H1 (cell line): Measurements from ENCODE around the gene PCDHGA11. TPM values are rescaled to one million over a fixed set of nuclear protein-coding genes. Genes with fewer than 3 reads are reported as not detected.
"Not testable (repeated sequence)": the region's sequence is repeated elsewhere in the genome, so short reads cannot be mapped to it uniquely, and the experiment has no call there.

Experiments used
- CTCF ChIA-PET: fragments of 300-600 bp; sonication (Branson Sonifier 250); formaldehyde crosslinking; loops from one replicate; lab custom pipeline; 2021; ENCODE audit not compliant: partially characterized antibody; lab: Charles Lee
- POLR2A ChIA-PET: fragments of 300-600 bp; sonication (Branson Sonifier 250); formaldehyde crosslinking; loops from one replicate; lab custom pipeline; 2021; ENCODE audit warnings: inconsistent platforms; ENCODE audit not compliant: partially characterized antibody; lab: Charles Lee
- DNase-seq, 2 experiments: peaks; one replicate each; pipeline versions ENCODE4 v3.0.0 to v3.0.0-alpha.2; 2010 to 2022; ENCODE audit warnings: low spot score in 2 of 2, low read depth in 1 of 2, mixed read lengths in 1 of 2
- FAIRE-seq: peaks from 2 replicates; lab custom pipeline; 2011; peaks lifted over from hg19 to GRCh38; lab: Jason Lieb, UNC
- H2AFZ ChIP-seq: 2 replicates; pipeline ENCODE4 v1.8.1; 2012; ENCODE audit warnings: low read length, inconsistent platforms
- H2AK5ac ChIP-seq: 2 replicates; pipeline ENCODE4 v1.6.1; 2013; ENCODE audit warnings: low read depth, low read length
- H2BK120ac ChIP-seq: replicated peaks from 2 replicates; pipeline ENCODE3; 2013; ENCODE audit warnings: low read depth, low read length, inconsistent platforms
- H2BK12ac ChIP-seq: 2 replicates; pipeline ENCODE4 v1.6.1; 2013; ENCODE audit warnings: low read depth, low read length
- H2BK15ac ChIP-seq: 2 replicates; pipeline ENCODE4 v1.6.1; 2013; ENCODE audit warnings: low read length
- H2BK20ac ChIP-seq: 2 replicates; pipeline ENCODE4 v1.6.1; 2013; ENCODE audit warnings: low read length
- H2BK5ac ChIP-seq: 2 replicates; pipeline ENCODE4 v1.6.1; 2013; ENCODE audit warnings: low read depth, low read length
- H3K14ac ChIP-seq: 2 replicates; pipeline ENCODE4 v1.6.1; 2013; ENCODE audit warnings: inconsistent platforms; ENCODE audit not compliant: insufficient read length
- H3K18ac ChIP-seq: 2 replicates; pipeline ENCODE4 v1.6.1; 2013; ENCODE audit warnings: low read length; ENCODE audit errors: extremely low read depth
- H3K23ac ChIP-seq: 2 replicates; pipeline ENCODE4 v1.6.1; 2013; ENCODE audit warnings: inconsistent platforms; ENCODE audit not compliant: insufficient read length
- H3K23me2 ChIP-seq: 2 replicates; pipeline ENCODE4 v1.6.1; 2013; ENCODE audit warnings: low read depth, low read length
- H3K27ac ChIP-seq: 2 replicates; pipeline ENCODE4 v1.6.1; 2011; ENCODE audit warnings: low read depth, low read length, inconsistent platforms
- H3K27me3 ChIP-seq, 4 experiments: replicated peaks in 1 of 4; 1 replicate in 1 of 4; 2 replicates in 3 of 4; pipeline versions ENCODE4 v1.6.1 to v1.8.1; 2011 to 2013; ENCODE audit warnings: low read length in 3 of 4, mild to moderate bottlenecking in 3 of 4, inconsistent platforms in 2 of 4, mixed read lengths in 2 of 4, moderate library complexity in 1 of 4; ENCODE audit not compliant: control insufficient read depth in 3 of 4, insufficient read depth in 3 of 4; ENCODE audit errors: extremely low read depth in 1 of 4
- H3K36me3 ChIP-seq, 4 experiments: 2 replicates each; pipeline versions ENCODE4 v1.6.1 to v1.8.1; 2011 to 2013; ENCODE audit warnings: mild to moderate bottlenecking in 4 of 4, low read length in 3 of 4, moderate library complexity in 2 of 4, control low read depth in 1 of 4, inconsistent platforms in 1 of 4; ENCODE audit not compliant: insufficient read depth in 4 of 4, control insufficient read depth in 2 of 4
- H3K4ac ChIP-seq: replicated peaks from 2 replicates; pipeline ENCODE3; 2013; ENCODE audit warnings: low read length, low read depth, mixed read lengths, inconsistent platforms; ENCODE audit not compliant: insufficient read length
- H3K4me1 ChIP-seq, 4 experiments: replicated peaks in 1 of 4; 1 replicate in 1 of 4; 2 replicates in 3 of 4; pipeline versions ENCODE4 v1.6.1 to v1.8.1; 2011 to 2013; ENCODE audit warnings: low read length in 3 of 4, inconsistent platforms in 2 of 4, mixed read lengths in 1 of 4; ENCODE audit not compliant: insufficient read depth in 4 of 4, control insufficient read depth in 3 of 4
- H3K4me2 ChIP-seq, 2 experiments: 2 replicates each; pipeline versions ENCODE4 v1.6.1 to v1.8.1; 2011 to 2013; ENCODE audit warnings: low read depth in 2 of 2, low read length in 2 of 2, control low read depth in 1 of 2, inconsistent platforms in 1 of 2, mild to moderate bottlenecking in 1 of 2; ENCODE audit not compliant: insufficient read depth in 1 of 2
- H3K4me3 ChIP-seq, 4 experiments: fragments of 200-600, 300-600 bp in 1 of 4; sonication (generic), shearing (Covaris generic), sonication (Bioruptor Twin) in 1 of 4; 2 replicates each; pipeline versions ENCODE4 v1.5.1 to v1.8.1; 2011 to 2016; ENCODE audit warnings: low read length in 4 of 4, low read depth in 3 of 4, control low read depth in 2 of 4, inconsistent platforms in 2 of 4, mild to moderate bottlenecking in 2 of 4, mixed read lengths in 1 of 4, moderate library complexity in 1 of 4; ENCODE audit not compliant: insufficient read depth in 2 of 4; ENCODE audit errors: extremely low read depth in 1 of 4
- H3K56ac ChIP-seq: replicated peaks from 2 replicates; pipeline ENCODE3; 2013; ENCODE audit warnings: low read depth, mild to moderate bottlenecking, mixed read lengths, low read length, inconsistent platforms; ENCODE audit not compliant: insufficient read length
- H3K79me1 ChIP-seq: 2 replicates; pipeline ENCODE4 v1.6.1; 2013; ENCODE audit warnings: low read depth, low read length, control low read depth
- H3K79me2 ChIP-seq, 2 experiments: 2 replicates each; pipeline versions ENCODE4 v1.6.1 to v1.8.1; 2012 to 2013; ENCODE audit warnings: low read length in 2 of 2, mild to moderate bottlenecking in 2 of 2, inconsistent platforms in 1 of 2; ENCODE audit not compliant: insufficient read depth in 2 of 2, control insufficient read depth in 1 of 2
- H3K9ac ChIP-seq, 4 experiments: replicated peaks in 1 of 4; 1 replicate in 1 of 4; 2 replicates in 3 of 4; pipeline versions ENCODE4 v1.6.1 to v1.8.1; 2011 to 2013; ENCODE audit warnings: low read depth in 3 of 4, low read length in 3 of 4, control low read depth in 2 of 4, mild to moderate bottlenecking in 2 of 4, moderate library complexity in 2 of 4, inconsistent platforms in 1 of 4; ENCODE audit errors: extremely low read depth in 1 of 4
- H3K9me3 ChIP-seq, 2 experiments: 2 replicates each; pipeline versions ENCODE4 v1.6.1 to v1.8.1; 2012 to 2013; ENCODE audit warnings: mild to moderate bottlenecking in 2 of 2, moderate library complexity in 2 of 2, control low read depth in 1 of 2, inconsistent platforms in 1 of 2, low read depth in 1 of 2, low read length in 1 of 2, mixed read lengths in 1 of 2; ENCODE audit not compliant: insufficient read depth in 2 of 2
- H4K20me1 ChIP-seq, 2 experiments: replicated peaks in 1 of 2; 2 replicates each; pipeline versions ENCODE3 to v1.8.1; 2011 to 2013; ENCODE audit warnings: inconsistent platforms in 2 of 2, low read length in 2 of 2, mild to moderate bottlenecking in 1 of 2; ENCODE audit not compliant: insufficient read depth in 2 of 2, control insufficient read depth in 1 of 2
- H4K5ac ChIP-seq: 2 replicates; pipeline ENCODE4 v1.6.1; 2013; ENCODE audit warnings: low read length, low read depth, mixed read lengths, inconsistent platforms; ENCODE audit not compliant: insufficient read length
- H4K8ac ChIP-seq: 2 replicates; pipeline ENCODE4 v1.8.0; 2013; ENCODE audit warnings: mild to moderate bottlenecking, moderate library complexity, low read length, inconsistent platforms; ENCODE audit not compliant: insufficient read depth; ENCODE audit errors: extremely low read depth
- H4K91ac ChIP-seq: replicated peaks from 2 replicates; pipeline ENCODE3; 2013; ENCODE audit warnings: low read length, mixed read lengths, inconsistent platforms; ENCODE audit not compliant: insufficient read length
- WGBS, 2 experiments: shearing (Covaris generic) in 1 of 2; methylation state at CpG; one replicate each; pipeline versions ENCODE4 v1.1.6 to v1.1.7; 2013 to 2015; ENCODE audit warnings: low lambda C conversion rate in 2 of 2, mixed read lengths in 2 of 2, inconsistent platforms in 1 of 2, low coverage in 1 of 2, missing lambda C conversion rate in 1 of 2; ENCODE audit not compliant: insufficient replicate concordance in 2 of 2, insufficient coverage in 1 of 2, insufficient read length in 1 of 2; ENCODE audit errors: extremely low coverage in 1 of 2, missing lambda C conversion rate in 1 of 2; 5-methylcytosine and 5-hydroxymethylcytosine counted together
- polyA plus RNA-seq, 7 experiments: library from polyadenylated mRNA; depleted of rRNA in 3 of 7; stranded (reverse) in 5 of 7; unstranded in 2 of 7; fragments of >200 nt in 5 of 7; fragments of 200-250 nt in 2 of 7; gene quantifications; 1 replicate in 5 of 7; 2 replicates in 1 of 7; 4 replicates in 1 of 7; pipeline versions ENCODE4 v1.2.1 to v1.2.3, GENCODE V29; 2011 to 2013; ENCODE audit warnings: missing spikeins in 2 of 7, mixed read lengths in 2 of 7
- total RNA-seq: library from RNA; stranded (reverse); fragmentation: NEBNext Ultra II Directional; extraction: Animal tissue kit (Norgen Biotek cat#: 25700); gene quantifications from 2 replicates; pipeline ENCODE4 v1.2.1, GENCODE V29; 2021

Gene PCDHGA11
- total and polyA plus RNA-seq, 2 of the 8 experiments (the other 6 are each of a cell fraction or from before 2014, with no cell fraction given): 2.2 to 8.2 TPM

GRCh38 chr5:141394401-141395187 is 26.3 kb upstream of the PCDHGA11 start:
- peaks cover 3 to 24% (median 11%) of the 10 kb centered on the region in 4 experiments; a peak in 7 of 8 replicates for H3K36me3 ChIP-seq
- H3K79me2 ChIP-seq, H3K14ac ChIP-seq, H3K27me3 ChIP-seq, H4K91ac ChIP-seq, H3K9ac ChIP-seq, H3K56ac ChIP-seq, H2BK5ac ChIP-seq, H3K4me3 ChIP-seq, H2AK5ac ChIP-seq, H3K23ac ChIP-seq, H3K23me2 ChIP-seq, POLR2A ChIA-PET, H3K27ac ChIP-seq, H3K4me1 ChIP-seq, H4K5ac ChIP-seq, H2BK20ac ChIP-seq, H2BK15ac ChIP-seq, H2BK120ac ChIP-seq, H4K20me1 ChIP-seq, H4K8ac ChIP-seq, H3K4ac ChIP-seq, H2BK12ac ChIP-seq, FAIRE-seq, DNase-seq, H3K18ac ChIP-seq, H3K79me1 ChIP-seq, H2AFZ ChIP-seq, H3K4me2 ChIP-seq: not testable (repeated sequence)
- peaks cover 55 to 61% of the 10 kb centered on the region in 2 experiments for H3K9me3 ChIP-seq
- CTCF ChIA-PET: interaction anchor here (0.6 to 8.7 kb wide), 11 partner anchors 8 to 203 kb away, joined by 3 to 68 read pairs (median 4); partner anchors contain the start of genes PCDHB10, PCDHB15, PCDHGB4 and PCDHGB6
- 97% methylated on average over 34 of the region's 53 CpGs; no CpG with 5 or more reads in 1 of the 2 experiments for WGBS, 2 experiments
